ENCODE data around the gene MACROD1.

- TF ChIP-seq, protein P1, sequence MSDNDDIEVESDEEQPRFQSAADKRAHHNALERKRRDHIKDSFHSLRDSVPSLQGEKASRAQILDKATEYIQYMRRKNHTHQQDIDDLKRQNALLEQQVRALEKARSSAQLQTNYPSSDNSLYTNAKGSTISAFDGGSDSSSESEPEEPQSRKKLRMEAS (IDR thresholded peaks at IDR 0.05), result no peak
- no peak for TF ChIP-seq TAF1 (IDR thresholded peaks at IDR 0.05; ENCODE audit: low read depth)
- TF ChIP-seq, protein P2, sequence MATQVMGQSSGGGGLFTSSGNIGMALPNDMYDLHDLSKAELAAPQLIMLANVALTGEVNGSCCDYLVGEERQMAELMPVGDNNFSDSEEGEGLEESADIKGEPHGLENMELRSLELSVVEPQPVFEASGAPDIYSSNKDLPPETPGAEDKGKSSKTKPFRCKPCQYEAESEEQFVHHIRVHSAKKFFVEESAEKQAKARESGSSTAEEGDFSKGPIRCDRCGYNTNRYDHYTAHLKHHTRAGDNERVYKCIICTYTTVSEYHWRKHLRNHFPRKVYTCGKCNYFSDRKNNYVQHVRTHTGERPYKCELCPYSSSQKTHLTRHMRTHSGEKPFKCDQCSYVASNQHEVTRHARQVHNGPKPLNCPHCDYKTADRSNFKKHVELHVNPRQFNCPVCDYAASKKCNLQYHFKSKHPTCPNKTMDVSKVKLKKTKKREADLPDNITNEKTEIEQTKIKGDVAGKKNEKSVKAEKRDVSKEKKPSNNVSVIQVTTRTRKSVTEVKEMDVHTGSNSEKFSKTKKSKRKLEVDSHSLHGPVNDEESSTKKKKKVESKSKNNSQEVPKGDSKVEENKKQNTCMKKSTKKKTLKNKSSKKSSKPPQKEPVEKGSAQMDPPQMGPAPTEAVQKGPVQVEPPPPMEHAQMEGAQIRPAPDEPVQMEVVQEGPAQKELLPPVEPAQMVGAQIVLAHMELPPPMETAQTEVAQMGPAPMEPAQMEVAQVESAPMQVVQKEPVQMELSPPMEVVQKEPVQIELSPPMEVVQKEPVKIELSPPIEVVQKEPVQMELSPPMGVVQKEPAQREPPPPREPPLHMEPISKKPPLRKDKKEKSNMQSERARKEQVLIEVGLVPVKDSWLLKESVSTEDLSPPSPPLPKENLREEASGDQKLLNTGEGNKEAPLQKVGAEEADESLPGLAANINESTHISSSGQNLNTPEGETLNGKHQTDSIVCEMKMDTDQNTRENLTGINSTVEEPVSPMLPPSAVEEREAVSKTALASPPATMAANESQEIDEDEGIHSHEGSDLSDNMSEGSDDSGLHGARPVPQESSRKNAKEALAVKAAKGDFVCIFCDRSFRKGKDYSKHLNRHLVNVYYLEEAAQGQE (IDR thresholded peaks at IDR 0.05; ENCODE audit: low read depth), result no peak
These were observed 15.9 kb downstream of the MACROD1 start for GRCh38 chr11:64150051-64150450.

Data from Ishikawa (cell line).